Body of pancreas (tissue), 4 donors: ENCODE measurements around the gene NEK1.
"Not testable (repeated sequence)": the region's sequence is repeated elsewhere in the genome, so short reads cannot be mapped to it uniquely, and the experiment has no call there.

Experiments
- CTCF ChIP-seq, 7 experiments: fragments of 450-650 bp in 4 of 7; fragments of 200-600 bp in 3 of 7; sonication (generic) in 3 of 7; IDR thresholded peaks; one replicate each; pipeline ENCODE4 v1.5.1; 2016 to 2019; ENCODE audit warnings: antibody characterized with exemption in 7 of 7
- POLR2A ChIP-seq, 3 donors: fragments of 450-650 bp; IDR thresholded peaks; one replicate each; pipeline ENCODE4 v1.6.1; 2016; ENCODE audit warnings: antibody characterized with exemption in 3 of 3, mild to moderate bottlenecking in 2 of 3

- not testable (repeated sequence) for TF ChIP-seq CTCF, POLR2A (IDR thresholded peaks at IDR 0.05)
Observed at GRCh38 chr4:169569188-169569587, 43.2 kb downstream of the NEK1 start.
